Posterior vena cava (tissue), 2 donors: ENCODE results near the gene HDHD3. TPM values are rescaled to one million over a fixed set of nuclear protein-coding genes. Genes with fewer than 3 reads are reported as not detected.
A peak's percentile ranks its signal among the peaks of the same experiment; 100 is the strongest.
"Not testable (repeated sequence)": the region's sequence is repeated elsewhere in the genome, so short reads cannot be mapped to it uniquely, and the experiment has no call there.

Experiments
- DNase-seq: peaks from one replicate; pipeline ENCODE4 v3.0.0-alpha.2; 2020; ENCODE audit warnings: low spot score
- intact Hi-C, 2 donors: fragments of 100-400 bp; cut with DNase I; formaldehyde crosslinking; loops; one replicate each; pipeline versions ENCODE4 v1.14.1 to v1.14.2; 2022 to 2023
- total RNA-seq, 2 donors: library from RNA; stranded (reverse); fragmentation: NEBNext Ultra II Directional; extraction: Animal tissue kit (Norgen Biotek cat#: 25700); gene quantifications; one replicate each; pipeline ENCODE4 v1.2.1, GENCODE V29; 2021
- donor health status: DM: yes; HTN: yes; CAD: no.
- donor health status: DM: yes; HTN: yes; CAD: no.

Gene HDHD3
- total RNA-seq, 2 donors from 2014 or later, result 7.6 to 10.6 TPM

GRCh38 chr9:113395000-113395861, 18.4 kb upstream of the HDHD3 start:
- intact Hi-C loops, result no loop called here
- no peak for DNase-seq

GRCh38 chr9:113393281-113393680, 16.5 kb upstream of the HDHD3 start:
- no peak for DNase-seq
- intact Hi-C loops, result no loop called here

- intact Hi-C loops, result no loop called here
- no peak for DNase-seq
Measured at GRCh38 chr9:113391917-113392316, 15.1 kb upstream of the HDHD3 start.

- intact Hi-C loops, result no loop called here
- no peak for DNase-seq
Measured at GRCh38 chr9:113390192-113390960, 13.6 kb upstream of the HDHD3 start.

- intact Hi-C loops, result no loop called here
- DNase-seq, result no peak
Measured at GRCh38 chr9:113389451-113389850, 12.7 kb upstream of the HDHD3 start.

GRCh38 chr9:113388833-113389232, 12.0 kb upstream of the HDHD3 start:
- intact Hi-C loops, result no loop called here
- DNase-seq, result no peak

- intact Hi-C loops, result no loop called here
Measured at GRCh38 chr9:113387560-113388230, 10.9 kb upstream of the HDHD3 start.

GRCh38 chr9:113386571-113387393, 10.0 kb upstream of the HDHD3 start:
- DNase-seq, result no peak
- intact Hi-C loops, result no loop called here

More at GRCh38 chr9:113387560-113388230, 10.9 kb upstream of the HDHD3 start:
- no peak for DNase-seq

GRCh38 chr9:113381909-113382411, 5.2 kb upstream of the HDHD3 start:
- no peak for DNase-seq
- intact Hi-C loops, result no loop called here

GRCh38 chr9:113381441-113381840, 4.7 kb upstream of the HDHD3 start:
- intact Hi-C loops, DNase-seq: not testable (repeated sequence)

- intact Hi-C loops, result no loop called here
- no peak for DNase-seq
Measured at GRCh38 chr9:113380869-113381378, 4.1 kb upstream of the HDHD3 start.

- intact Hi-C loops, result loop anchor here in 1 of 2 donors (5.0 kb wide), 1 partner anchor 1082 kb away; no protein-coding TSS in a partner anchor
- not testable (repeated sequence) for DNase-seq
Measured at GRCh38 chr9:113379829-113380210, 3.0 kb upstream of the HDHD3 start.

- intact Hi-C loops, result loop anchor here in 1 of 2 donors (5.0 kb wide), 1 partner anchor 1083 kb away; no protein-coding TSS in a partner anchor
- peak; percentile 68 for DNase-seq
Measured at GRCh38 chr9:113379094-113379828, 2.5 kb upstream of the HDHD3 start.

GRCh38 chr9:113375057-113376023, 1.4 kb downstream of the HDHD3 start:
- intact Hi-C loops, result loop anchor here in 1 of 2 donors (2.0 to 5.0 kb wide), 2 partner anchors 31 to 1087 kb away; no protein-coding TSS in a partner anchor
- no peak for DNase-seq

- intact Hi-C loops, result loop anchor here in 1 of 2 donors (2.0 kb wide), 1 partner anchor 29 kb away; no protein-coding TSS in a partner anchor
- DNase-seq, result peak; percentile 77
Measured at GRCh38 chr9:113373676-113374392, 3.0 kb downstream of the HDHD3 start.

GRCh38 chr9:113373256-113373655, 3.5 kb downstream of the HDHD3 start:
- intact Hi-C loops, result no loop called here

More at GRCh38 chr9:113373256-113373655, 3.5 kb downstream of the HDHD3 start:
- peak; percentile 32 for DNase-seq
